Measurements from ENCODE around the gene ID2.

Gene ID2

GRCh38 chr2:8673381-8673780 lies 8.5 kb upstream of the ID2 start:
- peaks cover 8% of the 10 kb centered on the region; the same call in 1 of the 2 replicates for H3K9me3 ChIP-seq (ENCODE audit: insufficient read depth, low read depth, low read length)
- no peak overlapping the region for H3K4me2 ChIP-seq (ENCODE audit: low read depth, low read length, poor library complexity, severe bottlenecking)
- H3K9ac ChIP-seq (ENCODE audit: low read depth, low read length, poor library complexity, severe bottlenecking) = no peak overlapping the region
- TF ChIP-seq CTCF (conservative IDR thresholded peaks at IDR 0.05; ENCODE audit: low read length) (no peak), EZH2phosphoT487 (IDR thresholded peaks at IDR 0.05; ENCODE audit: borderline replicate concordance) (no peak)
- H3K36me3 ChIP-seq (ENCODE audit: insufficient read depth, low read length) = no peaks in the 10 kb centered on the region
- no peaks in the 10 kb centered on the region for H3K4me1 ChIP-seq (ENCODE audit: insufficient read depth, low read length, poor library complexity, severe bottlenecking)
- H3K27me3 ChIP-seq (ENCODE audit: insufficient read depth, low read length, poor library complexity, severe bottlenecking) = no peaks in the 10 kb centered on the region
- no peaks in the 10 kb centered on the region for H3K9me2 ChIP-seq (replicated peaks; ENCODE audit: low read depth, low read length)
- no peaks in the 10 kb centered on the region for H3K79me2 ChIP-seq (ENCODE audit: insufficient read depth, low read length)
- H3K4me3 ChIP-seq (ENCODE audit: low read length, poor library complexity, severe bottlenecking) = no peak overlapping the region
- H3F3A ChIP-seq (ENCODE audit: low read depth) = no peaks in the 10 kb centered on the region
- no peak overlapping the region for H2AFZ ChIP-seq (ENCODE audit: low read length)
- no peaks in the 10 kb centered on the region for H4K20me1 ChIP-seq (ENCODE audit: insufficient read depth, low read length, poor library complexity, severe bottlenecking)

- Histone ChIP-seq H3K9me2 (replicated peaks; ENCODE audit: low read depth, low read length) (no peaks in the 10 kb centered on the region), H3K36me3 (ENCODE audit: insufficient read depth, low read length) (no peaks in the 10 kb centered on the region), H3K9ac (ENCODE audit: low read depth, low read length, poor library complexity, severe bottlenecking) (no peak overlapping the region), H3K79me2 (ENCODE audit: insufficient read depth, low read length) (no peaks in the 10 kb centered on the region), H3K9me3 (ENCODE audit: insufficient read depth, low read depth, low read length) (peaks cover 8% of the 10 kb centered on the region; the same call in 1 of the 2 replicates), H3K4me3 (ENCODE audit: low read length, poor library complexity, severe bottlenecking) (no peak overlapping the region), H4K20me1 (ENCODE audit: insufficient read depth, low read length, poor library complexity, severe bottlenecking) (no peaks in the 10 kb centered on the region), H2AFZ (ENCODE audit: low read length) (no peak overlapping the region), H3K4me2 (ENCODE audit: low read depth, low read length, poor library complexity, severe bottlenecking) (no peak overlapping the region), H3F3A (ENCODE audit: low read depth) (no peaks in the 10 kb centered on the region), H3K27me3 (ENCODE audit: insufficient read depth, low read length, poor library complexity, severe bottlenecking) (no peaks in the 10 kb centered on the region), H3K4me1 (ENCODE audit: insufficient read depth, low read length, poor library complexity, severe bottlenecking) (peaks cover 6% of the 10 kb centered on the region)
- TF ChIP-seq EZH2phosphoT487 (IDR thresholded peaks at IDR 0.05; ENCODE audit: borderline replicate concordance) = no peak
Observed at GRCh38 chr2:8674420-8675009, 7.3 kb upstream of the ID2 start.

GRCh38 chr2:8675543-8675942 lies 6.3 kb upstream of the ID2 start:
- H3K4me3 ChIP-seq (ENCODE audit: low read length, poor library complexity, severe bottlenecking) = no peak overlapping the region

More at GRCh38 chr2:8675543-8675942, 6.3 kb upstream of the ID2 start:
- H3K4me1 ChIP-seq (ENCODE audit: insufficient read depth, low read length, poor library complexity, severe bottlenecking) = peaks cover 16% of the 10 kb centered on the region
- no peaks in the 10 kb centered on the region for H3K9me2 ChIP-seq (replicated peaks; ENCODE audit: low read depth, low read length)
- no peaks in the 10 kb centered on the region for H3K79me2 ChIP-seq (ENCODE audit: insufficient read depth, low read length)
- TF ChIP-seq EZH2phosphoT487 (IDR thresholded peaks at IDR 0.05; ENCODE audit: borderline replicate concordance) (no peak), CTCF (conservative IDR thresholded peaks at IDR 0.05; ENCODE audit: low read length) (no peak)
- no peaks in the 10 kb centered on the region for H3K27me3 ChIP-seq (ENCODE audit: insufficient read depth, low read length, poor library complexity, severe bottlenecking)
- H3K9me3 ChIP-seq (ENCODE audit: insufficient read depth, low read depth, low read length) = peaks cover 8% of the 10 kb centered on the region; the same call in 1 of the 2 replicates
- H3F3A ChIP-seq (ENCODE audit: low read depth) = peaks cover 2% of the 10 kb centered on the region; the same call in 1 of the 2 replicates
- H3K9ac ChIP-seq (ENCODE audit: low read depth, low read length, poor library complexity, severe bottlenecking) = no peak overlapping the region
- no peaks in the 10 kb centered on the region for H4K20me1 ChIP-seq (ENCODE audit: insufficient read depth, low read length, poor library complexity, severe bottlenecking)
- no peak overlapping the region for H2AFZ ChIP-seq (ENCODE audit: low read length)
- no peak overlapping the region for H3K4me2 ChIP-seq (ENCODE audit: low read depth, low read length, poor library complexity, severe bottlenecking)
- H3K36me3 ChIP-seq (ENCODE audit: insufficient read depth, low read length) = no peaks in the 10 kb centered on the region

All from Loucy (cell line).